CMK (cell line): ENCODE results near the gene EMC8.

Source experiments
- DNase-seq: peaks from one replicate; pipeline ENCODE4 v3.0.0-alpha.2; 2010; ENCODE audit warnings: low read depth

The EMC8 gene

GRCh38 chr16:85729452-85730185 lies 69.7 kb downstream of the EMC8 start:
- DNase-seq: no peak

GRCh38 chr16:85728879-85729278 lies 70.5 kb downstream of the EMC8 start:
- DNase-seq: no peak
